Right atrium auricular region (tissue), 2 donors: ENCODE data around the gene IFRD1. TPM values are rescaled to one million over a fixed set of nuclear protein-coding genes. Genes with fewer than 3 reads are reported as not detected.

ENCODE experiments used
- DNase-seq: peaks from one replicate; pipeline ENCODE4 v3.0.0-alpha.2; 2019; ENCODE audit warnings: low spot score
- H3K27ac ChIP-seq, 2 donors: fragments of 200-600 bp; sonication (generic); 1 replicate in 1 of 2; 2 replicates in 1 of 2; pipeline ENCODE4 v1.5.1; 2016 to 2019
- H3K27me3 ChIP-seq, 2 donors: fragments of 200-600 bp; sonication (generic); one replicate each; pipeline versions ENCODE4 v1.5.1 to v1.6.0; 2017 to 2019
- H3K36me3 ChIP-seq: fragments of 200-600 bp; sonication (generic); one replicate; pipeline ENCODE4 v1.5.1; 2016
- H3K4me1 ChIP-seq, 2 donors: fragments of 200-600 bp; sonication (generic); one replicate each; pipeline versions ENCODE4 v1.5.1 to v1.6.0; 2017 to 2019
- H3K4me3 ChIP-seq, 2 donors: fragments of 200-600 bp; sonication (generic); 1 replicate in 1 of 2; 2 replicates in 1 of 2; pipeline ENCODE4 v1.5.1; 2017 to 2019; ENCODE audit warnings: mild to moderate bottlenecking in 1 of 2, moderate library complexity in 1 of 2
- H3K9me3 ChIP-seq, 2 donors: fragments of 200-600 bp; sonication (generic); one replicate each; pipeline ENCODE4 v1.5.1; 2019
- total RNA-seq, 2 donors: library from RNA; depleted of rRNA; stranded (reverse); fragments of >200 nt; gene quantifications; one replicate each; pipeline ENCODE4 v1.1.0, GENCODE V29; 2016
- TF ChIP-seq, protein P1 (sequence below), 2 donors: fragments of 200-600 bp; sonication (generic); IDR thresholded peaks; one replicate each; pipeline ENCODE4 v1.5.1; 2019; ENCODE audit warnings: antibody characterized with exemption in 2 of 2

Gene IFRD1
- total RNA-seq, 2 donors from 2014 or later: 11.2 to 25.5 TPM

DNA sequence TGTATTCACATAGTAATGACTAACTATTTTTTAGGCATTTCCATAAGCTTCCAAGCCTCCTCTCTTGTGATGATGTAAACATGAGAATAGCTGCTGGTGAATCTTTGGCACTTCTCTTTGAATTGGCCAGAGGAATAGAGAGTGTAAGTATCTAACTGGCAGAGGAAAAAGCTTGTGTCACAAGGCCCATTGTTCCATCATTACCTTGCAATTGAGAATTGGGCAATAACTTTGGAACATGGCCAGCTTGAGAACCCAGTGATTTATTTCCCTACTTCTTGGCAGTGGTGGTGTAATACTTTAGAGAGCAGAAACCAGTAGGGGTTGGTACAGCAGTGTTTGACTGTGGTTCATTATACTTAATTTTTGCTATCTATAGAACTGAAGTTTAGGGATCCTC, 12.0 kb downstream of the IFRD1 start:
- H3K27me3 ChIP-seq: no peaks in the 10 kb centered on the region
- DNase-seq: no peak
- H3K27ac ChIP-seq: peak overlapping the region; percentile 24 to 40
- no peaks in the 10 kb centered on the region for H3K9me3 ChIP-seq
- peaks cover 85% of the 10 kb centered on the region for H3K36me3 ChIP-seq
- H3K4me3 ChIP-seq: no peak overlapping the region
- H3K4me1 ChIP-seq: peaks cover 0 to 14% of the 10 kb centered on the region in 2 donors
- TF ChIP-seq, protein P1, sequence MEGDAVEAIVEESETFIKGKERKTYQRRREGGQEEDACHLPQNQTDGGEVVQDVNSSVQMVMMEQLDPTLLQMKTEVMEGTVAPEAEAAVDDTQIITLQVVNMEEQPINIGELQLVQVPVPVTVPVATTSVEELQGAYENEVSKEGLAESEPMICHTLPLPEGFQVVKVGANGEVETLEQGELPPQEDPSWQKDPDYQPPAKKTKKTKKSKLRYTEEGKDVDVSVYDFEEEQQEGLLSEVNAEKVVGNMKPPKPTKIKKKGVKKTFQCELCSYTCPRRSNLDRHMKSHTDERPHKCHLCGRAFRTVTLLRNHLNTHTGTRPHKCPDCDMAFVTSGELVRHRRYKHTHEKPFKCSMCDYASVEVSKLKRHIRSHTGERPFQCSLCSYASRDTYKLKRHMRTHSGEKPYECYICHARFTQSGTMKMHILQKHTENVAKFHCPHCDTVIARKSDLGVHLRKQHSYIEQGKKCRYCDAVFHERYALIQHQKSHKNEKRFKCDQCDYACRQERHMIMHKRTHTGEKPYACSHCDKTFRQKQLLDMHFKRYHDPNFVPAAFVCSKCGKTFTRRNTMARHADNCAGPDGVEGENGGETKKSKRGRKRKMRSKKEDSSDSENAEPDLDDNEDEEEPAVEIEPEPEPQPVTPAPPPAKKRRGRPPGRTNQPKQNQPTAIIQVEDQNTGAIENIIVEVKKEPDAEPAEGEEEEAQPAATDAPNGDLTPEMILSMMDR (IDR thresholded peaks at IDR 0.05): no peak

DNA sequence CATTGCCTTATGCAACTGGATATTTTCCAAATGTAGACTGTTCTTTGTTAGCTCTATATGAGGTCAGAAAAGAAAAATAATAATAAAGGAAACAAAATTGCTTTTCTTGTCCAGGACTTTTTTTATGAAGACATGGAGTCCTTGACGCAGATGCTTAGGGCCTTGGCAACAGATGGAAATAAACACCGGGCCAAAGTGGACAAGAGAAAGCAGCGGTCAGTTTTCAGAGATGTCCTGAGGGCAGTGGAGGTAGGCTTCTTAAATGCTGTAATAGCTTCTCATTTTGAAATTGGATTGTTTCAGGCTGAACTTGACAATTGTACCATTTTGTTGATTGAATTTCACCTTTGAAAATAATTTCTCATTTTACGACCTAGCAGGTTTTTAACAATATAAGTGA, 17.6 kb downstream of the IFRD1 start:
- no peak for DNase-seq
- no peak overlapping the region for H3K27ac ChIP-seq

GRCh38 chr7:112470194-112470593, 19.9 kb downstream of the IFRD1 start:
- peak overlapping the region in 1 of 2 donors; percentile 49 for H3K27ac ChIP-seq
- DNase-seq: no peak

More for the DNA sequence above, 17.6 kb downstream of the IFRD1 start:
- Histone ChIP-seq H3K4me1 (peaks cover 0 to 11% of the 10 kb centered on the region in 2 donors), H3K27me3 (no peaks in the 10 kb centered on the region), H3K4me3 (no peak overlapping the region), H3K36me3 (peaks cover 88% of the 10 kb centered on the region), H3K9me3 (no peaks in the 10 kb centered on the region)
- TF ChIP-seq, protein P1 (IDR thresholded peaks at IDR 0.05): no peak

DNA sequence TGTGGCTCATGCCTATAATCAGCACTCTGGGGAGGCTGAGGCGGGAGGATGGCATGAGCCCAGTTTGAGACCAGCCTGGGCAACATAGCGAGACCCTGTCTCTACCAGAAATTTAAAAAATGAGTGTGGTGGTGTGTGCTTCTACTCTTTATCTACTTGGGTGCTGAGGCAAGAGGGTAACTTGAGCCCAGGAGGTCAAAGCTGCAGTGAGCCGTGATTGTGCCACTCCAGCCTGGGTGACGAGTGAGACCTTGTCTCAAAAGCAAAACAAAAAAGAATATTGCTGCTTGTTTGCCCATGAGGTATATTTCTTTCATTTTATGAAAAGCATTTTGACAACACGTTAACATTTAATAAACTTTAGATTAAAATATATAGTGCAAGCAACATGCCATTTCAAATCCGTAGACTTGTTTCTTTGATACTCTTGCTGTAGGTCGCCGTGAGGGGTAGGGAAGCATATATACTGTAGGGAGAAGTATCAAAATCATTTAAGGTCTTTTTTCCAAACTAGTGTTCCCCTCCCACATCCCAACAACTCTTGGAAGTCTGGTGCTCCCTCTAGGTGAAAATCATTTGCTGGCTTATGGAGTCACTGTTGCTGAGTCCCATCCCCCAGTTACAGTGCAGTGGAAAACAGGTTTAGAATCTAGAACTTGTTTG, 26.3 kb downstream of the IFRD1 start:
- H3K27ac ChIP-seq: no peak overlapping the region
- TF ChIP-seq, protein P1 (IDR thresholded peaks at IDR 0.05): no peak
- H3K4me1 ChIP-seq: peaks cover 0 to 13% of the 10 kb centered on the region in 2 donors
- no peak for DNase-seq
- H3K4me3 ChIP-seq: no peak overlapping the region
- no peaks in the 10 kb centered on the region for H3K9me3 ChIP-seq
- peaks cover 50% of the 10 kb centered on the region for H3K36me3 ChIP-seq
- H3K27me3 ChIP-seq: no peaks in the 10 kb centered on the region

More at GRCh38 chr7:112470194-112470593, 19.9 kb downstream of the IFRD1 start:
- Histone ChIP-seq H3K27me3 (no peaks in the 10 kb centered on the region), H3K4me3 (no peak overlapping the region), H3K4me1 (peaks cover 0 to 11% of the 10 kb centered on the region in 2 donors), H3K9me3 (no peaks in the 10 kb centered on the region), H3K36me3 (peaks cover 80% of the 10 kb centered on the region)
- TF ChIP-seq, protein P1 (IDR thresholded peaks at IDR 0.05): no peak

DNA sequence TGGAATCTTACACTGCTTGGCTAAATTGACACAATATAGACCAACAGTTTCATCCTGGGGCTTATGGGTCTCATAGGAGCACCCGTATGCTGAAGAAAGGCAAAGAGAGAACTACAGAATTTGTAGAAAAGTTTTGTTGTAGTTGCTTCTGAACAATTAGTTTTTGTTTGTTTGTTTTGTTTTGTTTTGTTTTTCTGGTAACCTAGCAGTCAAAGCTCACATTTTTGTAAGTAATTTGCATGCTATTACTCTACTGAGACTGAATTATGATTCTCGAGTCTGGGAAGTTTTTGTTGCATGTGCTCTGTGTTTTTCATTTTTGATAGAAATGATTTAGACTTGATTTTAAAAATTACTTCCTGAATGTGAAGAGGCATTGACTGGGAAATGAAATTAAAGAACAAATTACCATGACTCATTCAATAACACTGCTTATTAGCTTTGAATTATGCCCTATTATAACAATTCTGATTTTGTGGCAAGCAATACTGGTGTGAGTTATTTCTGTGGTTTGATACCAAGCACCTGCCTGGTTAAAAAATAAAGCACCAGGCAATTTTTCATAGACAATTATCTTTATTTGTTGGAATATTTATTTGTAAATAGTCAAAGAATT, 31.0 kb downstream of the IFRD1 start:
- Histone ChIP-seq H3K27ac (peak overlapping the region; percentile 72 to 80), H3K9me3 (no peaks in the 10 kb centered on the region), H3K4me1 (peaks cover 0 to 52% of the 10 kb centered on the region in 2 donors), H3K27me3 (no peaks in the 10 kb centered on the region), H3K36me3 (peaks cover 14% of the 10 kb centered on the region), H3K4me3 (peak overlapping the region in 1 of 2 donors; percentile 7)
- TF ChIP-seq, protein P1 (IDR thresholded peaks at IDR 0.05): no peak
- DNase-seq: no peak
